Left hindlimb (tissue), 1 donor: ENCODE measurements around the gene MOV10L1.

Source experiments
- DNase-seq: peaks from one replicate; pipeline ENCODE4 v3.0.0-alpha.2; 2018

Gene MOV10L1

DNA sequence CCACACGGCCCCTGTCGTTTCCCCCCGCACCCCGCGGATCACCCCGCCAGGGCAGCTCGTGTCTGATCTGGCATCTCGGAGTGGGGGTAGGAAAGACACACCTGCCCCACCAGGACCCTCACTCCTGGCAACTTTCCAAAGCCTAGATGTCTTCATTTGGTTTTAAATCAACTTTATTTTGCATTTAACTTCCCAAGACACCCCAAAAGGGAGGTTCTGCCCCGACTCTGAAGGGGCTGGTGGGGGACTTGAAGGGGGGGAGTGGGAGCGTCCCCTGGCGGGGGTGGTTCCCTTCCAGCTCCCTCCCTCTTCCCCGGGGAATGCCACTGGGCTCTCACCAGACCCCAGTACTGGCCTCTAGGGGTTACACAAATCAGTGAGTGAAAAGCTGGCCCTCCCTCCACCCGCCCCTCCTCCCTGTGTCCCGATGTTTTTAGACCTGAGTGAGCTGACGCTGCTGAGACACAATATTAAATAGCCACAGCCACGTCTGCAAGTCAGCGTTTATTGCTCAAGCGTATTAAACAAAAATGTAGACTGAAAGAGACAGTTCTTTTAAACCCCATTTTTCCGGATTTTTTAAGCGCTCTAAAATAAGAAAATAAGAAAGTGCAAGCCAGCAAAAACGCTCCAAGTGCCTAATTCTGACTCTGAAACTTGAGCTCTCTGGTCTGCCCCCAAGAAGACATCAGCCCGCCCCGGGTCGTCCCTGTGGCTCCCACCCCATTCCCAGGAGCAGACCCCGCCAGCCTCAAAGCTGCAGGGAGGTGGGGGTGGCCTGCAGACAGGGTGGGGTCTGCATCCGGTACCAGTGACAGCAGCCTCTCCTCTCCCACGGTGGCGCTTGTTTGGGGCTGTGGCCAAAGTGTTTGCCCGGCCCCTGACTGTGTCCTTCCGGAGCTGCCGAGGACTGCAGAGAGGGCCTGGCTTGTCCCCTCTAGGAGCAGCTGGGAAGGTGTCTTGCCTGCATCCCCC lies 30.6 kb upstream of the MOV10L1 start:
- peak; percentile 57 for DNase-seq

DNA sequence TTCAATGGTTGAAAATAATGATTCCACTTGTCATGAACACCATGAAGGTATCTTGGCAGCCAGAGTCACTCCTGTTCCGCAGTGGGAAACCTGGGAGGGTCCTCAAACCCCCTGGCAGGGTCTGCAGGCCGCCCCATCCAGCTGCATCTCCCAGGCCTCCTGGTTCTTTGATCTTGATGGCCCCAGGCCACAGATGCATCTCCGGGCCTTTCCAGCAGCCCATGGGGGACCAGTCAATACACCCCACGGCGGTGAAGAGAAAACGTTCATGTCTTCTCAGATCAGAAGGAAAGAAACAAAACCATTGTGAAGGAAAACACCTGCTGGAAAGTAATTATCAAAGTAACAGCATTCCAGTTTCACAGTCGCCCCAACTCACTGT lies 29.9 kb upstream of the MOV10L1 start:
- no peak for DNase-seq

DNA sequence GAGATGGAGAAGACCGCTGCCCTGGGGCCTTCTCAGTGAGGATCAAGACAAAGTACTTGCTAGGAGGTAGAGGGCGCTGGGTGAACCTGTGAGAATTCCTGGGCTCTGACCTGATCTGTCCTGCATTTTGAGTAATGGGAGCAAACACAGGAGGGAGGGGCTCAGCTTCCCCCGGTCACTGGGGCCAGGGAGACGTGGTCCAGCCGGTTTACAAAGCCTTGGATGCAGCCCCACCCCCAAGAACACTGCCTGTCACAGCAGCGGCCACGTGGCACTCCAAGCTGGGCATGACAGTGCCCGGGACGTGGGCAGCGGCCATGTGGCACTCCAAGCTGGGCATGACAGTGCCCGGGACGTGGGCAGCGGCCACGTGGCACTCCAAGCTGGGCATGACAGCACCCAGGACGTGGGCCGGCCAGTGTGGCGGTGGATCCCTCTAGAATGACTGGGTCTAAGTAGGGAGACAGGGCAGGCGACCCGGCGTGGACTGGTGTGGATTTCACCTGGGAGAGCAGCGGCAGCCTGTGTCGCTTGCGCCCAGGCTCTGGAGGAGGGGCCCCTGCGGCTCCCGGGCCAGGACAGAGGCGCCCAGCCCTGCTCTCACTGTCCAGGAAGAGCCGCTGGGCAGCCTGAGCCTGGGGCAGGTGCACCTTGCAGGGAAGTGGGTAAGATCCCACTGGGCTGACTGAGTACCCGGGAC lies 29.2 kb upstream of the MOV10L1 start:
- peak; percentile 18 for DNase-seq

DNA sequence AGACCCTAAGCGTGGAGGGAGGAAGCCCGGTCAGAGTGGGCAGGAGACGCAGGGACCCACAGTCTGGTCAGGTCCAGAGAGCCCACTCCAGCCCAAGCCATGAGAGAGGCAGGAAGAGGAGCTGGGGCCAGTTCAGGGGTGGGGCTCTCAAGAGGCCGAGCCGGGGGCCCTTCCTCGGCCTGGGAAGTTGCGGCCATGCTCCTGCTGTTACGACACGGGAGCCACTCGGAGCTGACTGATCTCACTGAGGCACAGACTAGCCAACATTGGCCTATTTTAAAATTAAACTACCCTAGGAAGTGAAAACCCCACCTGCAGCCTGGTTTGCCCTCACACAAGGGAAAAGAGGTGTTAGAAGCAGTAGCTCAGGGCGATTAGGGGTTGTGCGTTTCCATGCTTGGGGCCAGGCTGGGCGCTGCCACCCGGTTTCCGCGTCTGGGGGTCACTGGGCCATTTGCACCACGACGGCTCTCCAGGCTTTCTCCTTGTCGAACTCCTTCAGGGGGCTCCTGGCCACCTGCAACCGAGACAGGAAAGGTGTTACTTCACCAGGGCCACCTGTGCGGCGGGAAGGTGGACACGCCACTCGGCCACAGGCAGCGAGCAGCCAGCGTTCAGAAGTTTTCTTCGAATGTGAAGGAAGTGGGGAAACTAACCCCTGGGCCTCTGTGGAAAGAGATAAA lies 28.5 kb upstream of the MOV10L1 start:
- DNase-seq: peak; percentile 31

DNA sequence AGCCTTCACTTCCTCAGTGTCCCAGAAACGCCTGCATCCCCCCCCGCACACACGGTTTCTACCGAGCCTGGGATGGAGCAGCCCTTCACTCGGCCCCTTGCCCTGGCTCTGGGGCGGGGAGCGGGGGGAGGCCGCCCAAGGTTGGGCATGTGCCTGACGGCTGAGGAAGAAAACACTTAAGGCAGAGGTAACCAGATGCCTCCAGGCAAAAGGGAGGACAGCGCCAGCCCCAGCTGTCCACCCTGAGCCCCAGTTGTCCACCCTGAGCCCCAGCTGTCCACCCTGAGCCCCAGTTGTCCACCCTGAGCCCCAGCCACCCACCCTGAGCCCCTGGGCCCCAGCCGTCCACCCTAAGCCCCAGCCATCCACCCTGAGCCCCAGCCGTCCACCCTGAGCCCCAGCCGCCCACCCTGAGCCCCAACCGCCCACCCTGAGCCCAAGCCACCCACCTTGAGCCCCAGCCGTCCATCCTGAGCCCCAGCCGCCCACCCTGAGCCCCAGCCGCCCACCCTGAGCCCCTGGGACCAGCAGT lies 27.9 kb upstream of the MOV10L1 start:
- no peak for DNase-seq

DNA sequence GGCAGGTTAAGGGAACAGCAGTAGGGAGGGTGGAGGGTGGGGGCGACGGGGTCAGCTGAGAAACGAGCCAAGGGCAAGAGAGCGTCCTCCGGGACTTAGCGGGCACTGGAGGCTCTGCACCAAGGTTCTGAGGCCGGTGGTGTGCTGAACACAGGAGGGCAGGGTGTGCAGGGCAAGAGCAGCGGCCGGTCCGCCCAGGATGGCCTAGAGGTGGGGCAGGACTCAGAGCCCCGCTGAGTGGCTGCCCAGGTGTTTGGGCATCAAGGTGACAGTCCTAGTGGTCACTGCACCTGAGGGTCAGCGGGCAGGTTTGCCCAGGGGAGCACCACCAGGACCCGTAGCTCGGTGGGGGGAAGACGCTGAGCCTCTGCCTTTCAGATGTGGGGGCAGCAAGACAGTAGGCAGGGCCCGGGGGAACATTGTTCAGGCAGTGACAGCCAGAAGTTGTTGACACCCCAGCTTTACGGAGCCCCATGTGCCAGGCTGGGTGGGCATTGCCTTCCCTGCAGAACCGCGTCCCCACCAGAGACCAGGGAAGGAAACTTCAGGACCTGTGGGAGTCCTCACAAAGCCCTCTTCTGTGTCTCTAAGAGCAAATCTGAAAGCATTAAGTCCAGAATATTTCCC lies 27.2 kb upstream of the MOV10L1 start:
- peak; percentile 20 for DNase-seq

DNA sequence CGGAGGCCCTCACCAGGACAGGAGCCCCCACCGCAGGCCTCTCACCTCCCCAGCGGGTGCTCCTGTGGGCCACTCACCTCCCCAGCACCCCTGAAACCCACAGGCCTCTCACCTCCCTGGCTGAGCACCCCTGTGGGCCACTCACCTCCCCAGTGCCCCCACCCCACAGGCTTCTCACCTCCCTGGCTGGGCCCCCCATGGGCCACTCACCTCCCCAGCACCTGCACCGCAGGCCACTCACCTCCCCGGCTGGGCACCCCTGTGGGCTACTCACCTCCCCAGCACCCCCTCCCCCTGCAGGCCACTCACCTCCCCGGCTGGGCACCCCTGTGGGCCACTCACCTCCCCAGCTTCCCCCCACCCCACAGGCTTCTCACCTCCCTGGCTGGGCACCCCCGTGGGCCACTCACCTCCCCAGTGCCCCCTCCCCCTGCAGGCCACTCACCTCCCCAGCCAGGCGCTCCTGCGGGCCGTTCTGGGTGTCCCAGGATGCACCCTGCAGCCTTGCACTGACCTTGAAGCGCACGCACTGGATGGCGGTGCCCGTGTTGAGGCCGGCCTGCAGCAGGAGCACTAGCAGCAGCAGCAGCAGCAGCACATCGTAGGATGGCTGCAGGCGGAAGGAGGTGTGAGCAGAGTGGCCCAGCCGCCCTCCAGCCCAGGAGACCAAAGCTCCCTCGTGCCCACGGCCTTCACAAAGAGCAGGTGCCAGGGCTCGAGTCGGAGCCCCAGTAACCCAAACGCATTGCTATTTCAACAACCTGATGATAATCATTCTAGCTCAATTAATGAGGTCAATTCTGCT lies 26.0 kb upstream of the MOV10L1 start:
- peak; percentile 15 for DNase-seq

DNA sequence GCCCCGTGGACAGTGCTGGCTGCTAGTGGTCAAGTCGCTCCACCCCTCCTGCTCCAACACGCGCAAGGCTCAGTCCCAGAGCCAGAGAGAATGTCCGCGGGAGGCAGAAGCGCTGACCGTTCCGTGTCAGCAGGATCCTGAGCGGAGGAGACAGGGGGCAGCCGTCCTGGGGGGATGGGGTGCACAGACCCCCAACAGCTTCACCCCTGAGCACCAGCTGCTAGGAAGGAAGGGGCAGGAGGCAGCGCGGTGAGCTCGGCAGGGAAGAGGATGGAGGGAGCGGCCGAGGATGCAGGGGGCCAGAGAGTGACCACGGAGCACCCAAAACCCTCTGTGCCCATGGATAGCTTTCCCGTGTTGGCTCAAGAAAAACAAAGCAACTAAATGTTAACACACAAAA lies 25.4 kb upstream of the MOV10L1 start:
- DNase-seq: no peak

DNA sequence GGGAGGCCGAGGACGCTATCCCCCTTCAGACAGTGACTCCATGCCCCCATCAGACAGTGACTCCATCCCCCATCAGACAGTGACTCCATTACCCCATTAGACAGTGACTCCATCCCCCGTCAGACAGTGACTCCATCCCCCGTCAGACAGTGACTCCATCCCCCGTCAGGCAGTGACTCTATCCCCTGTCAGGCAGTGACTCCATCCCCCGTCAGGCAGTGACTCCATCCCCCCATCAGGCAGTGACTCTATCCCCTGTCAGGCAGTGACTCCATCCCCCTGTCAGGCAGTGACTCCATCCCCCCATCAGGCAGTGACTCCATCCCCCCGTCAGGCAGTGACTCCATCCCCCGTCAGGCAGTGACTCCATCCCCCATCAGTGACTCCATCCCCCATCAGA lies 22.6 kb upstream of the MOV10L1 start:
- no peak for DNase-seq

DNA sequence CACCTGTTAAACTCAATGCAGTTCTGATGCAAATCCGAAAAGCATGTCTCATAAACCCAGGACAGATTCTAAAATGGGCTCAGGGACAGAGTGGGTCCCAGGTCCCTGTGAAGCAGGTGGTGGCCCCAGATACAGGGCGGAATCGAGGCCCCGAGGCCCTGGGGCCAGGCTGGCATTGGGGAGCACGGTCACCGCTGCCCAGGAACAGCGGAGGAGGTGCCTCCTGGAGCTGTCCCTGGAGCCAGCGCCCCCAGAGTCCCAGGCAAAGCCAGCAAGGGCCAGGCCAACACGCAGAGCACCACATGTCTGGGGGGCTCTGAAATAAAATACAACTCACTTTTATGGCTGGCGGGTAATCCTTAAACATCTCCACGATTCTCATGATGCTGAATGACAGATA lies 21.7 kb upstream of the MOV10L1 start:
- DNase-seq: no peak

DNA sequence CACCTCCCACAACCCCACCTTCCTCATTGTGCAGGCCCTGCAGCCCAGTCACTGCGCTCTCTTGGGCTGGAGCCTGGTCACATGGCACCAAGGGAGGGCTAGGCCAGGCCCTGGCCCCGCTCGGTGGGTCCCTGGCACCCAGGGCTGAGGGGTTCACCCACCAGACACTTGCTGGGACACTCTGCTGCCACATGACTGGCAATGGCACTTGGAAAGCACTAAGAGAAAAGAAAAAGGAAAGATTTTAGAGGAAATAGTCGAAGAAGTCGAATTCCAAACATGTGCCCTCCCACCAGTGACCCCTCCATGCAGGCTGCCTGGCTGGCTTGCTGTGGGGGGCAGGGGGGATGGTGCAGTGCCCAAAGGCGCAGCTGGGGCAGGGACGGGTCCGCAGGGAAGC lies 19.4 kb upstream of the MOV10L1 start:
- no peak for DNase-seq

DNA sequence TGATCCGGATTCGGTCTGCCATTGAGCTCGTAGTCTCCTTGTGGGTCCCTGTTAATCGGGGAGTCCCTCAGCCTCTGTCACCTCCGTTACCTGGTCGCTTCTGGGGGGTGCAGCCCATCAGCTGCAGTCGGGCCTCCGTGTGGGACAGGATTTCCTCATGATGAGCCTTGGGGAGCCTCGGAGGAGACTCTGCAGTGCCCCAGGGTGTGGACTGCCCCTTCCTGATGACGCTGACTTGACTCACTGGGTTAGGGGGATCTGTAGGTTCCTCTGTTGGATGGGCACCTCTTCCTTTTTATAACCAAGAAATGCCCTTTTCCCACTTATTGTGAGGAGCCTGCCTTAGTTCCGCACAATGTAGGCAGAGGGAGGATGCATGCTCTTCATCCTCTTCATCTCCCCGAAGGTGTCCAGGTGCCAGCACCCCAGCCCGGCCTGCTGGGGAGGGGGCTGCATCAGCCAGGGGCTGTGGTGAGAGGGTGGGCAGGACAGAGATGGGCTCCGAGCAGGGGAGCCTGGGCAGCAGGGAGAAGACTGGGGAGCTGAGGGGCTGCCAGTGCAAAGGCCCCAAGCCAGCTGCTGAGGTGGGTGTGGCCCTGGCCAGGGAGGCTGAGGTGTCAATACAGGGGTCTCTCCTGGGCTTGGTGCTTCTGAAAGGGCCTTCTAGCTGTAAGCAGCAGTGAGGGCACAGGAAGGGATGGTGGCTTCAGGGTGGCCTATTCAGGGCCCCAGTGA lies 18.2 kb upstream of the MOV10L1 start:
- no peak for DNase-seq

DNA sequence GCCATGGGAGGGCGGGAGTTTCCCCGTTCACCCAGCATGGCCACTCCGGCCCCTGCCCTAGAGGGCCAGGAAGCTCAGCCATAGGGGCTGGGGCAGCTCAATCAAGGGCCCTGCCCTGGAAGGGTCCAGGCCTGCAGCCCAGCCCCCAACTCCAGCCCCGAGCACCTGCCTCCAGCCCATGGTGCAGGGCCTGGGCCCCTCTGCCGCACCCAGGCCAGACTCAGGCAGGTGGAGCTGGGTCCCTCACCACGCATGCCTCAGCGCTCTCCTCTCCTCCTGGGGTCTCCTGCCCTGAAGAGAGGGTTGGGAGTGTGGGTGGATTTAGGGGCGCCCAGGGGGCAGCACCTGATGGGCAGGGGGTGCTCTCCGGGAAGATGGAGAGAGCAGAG lies 17.6 kb upstream of the MOV10L1 start:
- DNase-seq: no peak

DNA sequence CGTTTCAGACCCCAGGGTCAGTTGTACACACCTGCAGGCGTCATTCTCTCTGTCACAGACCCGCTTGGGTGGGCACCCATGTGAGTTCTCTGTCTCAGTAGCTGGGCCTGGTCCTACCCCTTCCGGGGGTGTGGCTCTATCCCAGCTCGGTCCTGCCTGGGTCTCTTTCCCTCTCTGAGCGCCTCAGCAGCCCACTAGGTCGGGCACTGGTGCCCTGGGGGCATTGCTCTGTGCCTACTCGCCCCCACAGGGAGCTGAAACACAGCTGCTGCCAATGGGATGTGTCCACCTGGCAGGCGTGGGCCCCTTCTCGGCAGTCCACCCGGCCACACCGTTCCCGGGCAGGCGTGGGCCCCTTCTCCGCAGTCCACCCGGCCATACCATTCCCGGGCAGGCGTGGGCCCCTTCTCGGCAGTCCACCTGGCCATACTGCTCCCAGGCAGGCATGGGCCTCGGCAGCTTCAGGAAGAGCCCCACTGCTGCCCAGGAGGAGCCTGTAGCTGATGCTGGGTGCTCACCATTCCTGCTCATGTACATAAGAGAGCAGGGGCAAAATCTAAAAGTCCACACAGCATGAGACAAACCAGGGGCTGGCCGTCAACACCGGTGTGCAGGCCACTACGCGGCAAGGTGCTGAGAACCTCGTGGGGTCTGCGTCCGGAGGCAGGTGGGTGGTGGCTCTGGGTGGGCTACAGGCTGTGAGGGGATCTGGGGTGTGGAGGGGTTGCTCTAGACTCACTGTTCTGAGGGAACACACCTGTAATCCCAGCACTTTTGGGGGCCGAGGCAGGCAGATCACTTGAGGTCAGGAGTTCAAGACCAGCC lies 16.9 kb upstream of the MOV10L1 start:
- no peak for DNase-seq

DNA sequence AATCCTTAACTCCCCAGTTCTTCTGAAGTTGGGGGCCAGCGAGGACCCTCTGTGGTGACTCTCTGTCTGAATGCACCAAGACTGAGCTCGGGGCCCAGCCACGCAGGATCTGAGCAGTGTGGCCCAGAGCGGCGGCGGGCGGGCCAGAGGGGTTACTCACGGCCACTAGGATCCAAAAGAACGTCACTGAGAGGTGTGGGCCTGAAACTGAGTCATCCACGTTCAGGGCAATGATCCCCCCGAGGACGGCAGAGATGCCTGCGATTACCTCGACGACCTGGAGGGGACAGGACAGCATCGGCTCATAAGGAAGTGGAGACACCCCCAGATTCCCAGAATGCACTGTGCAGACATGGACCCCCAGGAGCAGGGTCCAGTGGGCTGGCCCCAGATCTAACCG lies 15.8 kb upstream of the MOV10L1 start:
- no peak for DNase-seq

DNA sequence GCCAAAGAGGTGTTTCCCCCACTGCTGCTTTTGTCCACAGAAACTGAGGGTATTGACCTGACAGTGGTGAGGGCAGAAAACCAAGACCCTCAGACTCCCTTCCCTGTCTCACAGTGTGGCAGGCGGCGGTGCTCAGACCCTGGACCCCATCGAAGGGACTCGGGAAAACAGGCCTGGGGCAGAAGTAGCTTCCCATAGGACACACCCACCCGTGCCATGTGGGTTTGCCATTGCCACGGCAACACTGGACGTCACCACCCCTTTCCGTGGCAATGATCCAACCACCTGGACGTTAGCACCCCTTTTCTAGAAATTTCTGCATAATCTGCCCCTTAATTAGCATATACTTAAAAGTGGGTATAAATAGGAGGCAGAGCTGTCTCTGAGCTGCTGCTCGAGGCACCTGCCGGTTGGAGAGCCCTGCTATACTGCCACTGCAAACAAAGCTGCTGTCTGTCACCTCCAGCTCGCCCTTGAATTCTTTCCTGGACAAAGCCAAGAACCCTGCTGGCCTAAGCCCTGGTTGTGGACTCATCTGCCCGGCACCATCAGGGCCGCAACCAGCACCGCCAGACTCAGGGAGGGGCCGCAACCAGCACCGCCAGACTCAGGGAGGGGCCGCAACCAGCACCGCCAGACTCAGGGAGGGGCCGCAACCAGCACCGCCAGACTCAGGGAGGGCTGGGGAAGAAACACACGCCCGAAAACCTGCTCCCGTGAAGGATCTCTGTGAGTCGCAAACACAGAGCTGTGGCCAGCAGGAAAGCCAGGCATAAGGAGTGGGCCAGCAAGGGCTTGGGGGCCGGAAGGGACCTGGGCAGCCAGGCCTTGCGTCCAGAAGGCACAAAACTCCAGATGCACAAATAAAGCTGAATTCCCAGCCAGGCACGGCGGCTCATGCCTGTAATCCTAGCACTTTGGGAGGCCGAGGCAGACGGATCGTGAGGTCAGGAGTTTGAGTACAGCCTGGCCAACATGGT lies 15.0 kb upstream of the MOV10L1 start:
- DNase-seq: no peak

DNA sequence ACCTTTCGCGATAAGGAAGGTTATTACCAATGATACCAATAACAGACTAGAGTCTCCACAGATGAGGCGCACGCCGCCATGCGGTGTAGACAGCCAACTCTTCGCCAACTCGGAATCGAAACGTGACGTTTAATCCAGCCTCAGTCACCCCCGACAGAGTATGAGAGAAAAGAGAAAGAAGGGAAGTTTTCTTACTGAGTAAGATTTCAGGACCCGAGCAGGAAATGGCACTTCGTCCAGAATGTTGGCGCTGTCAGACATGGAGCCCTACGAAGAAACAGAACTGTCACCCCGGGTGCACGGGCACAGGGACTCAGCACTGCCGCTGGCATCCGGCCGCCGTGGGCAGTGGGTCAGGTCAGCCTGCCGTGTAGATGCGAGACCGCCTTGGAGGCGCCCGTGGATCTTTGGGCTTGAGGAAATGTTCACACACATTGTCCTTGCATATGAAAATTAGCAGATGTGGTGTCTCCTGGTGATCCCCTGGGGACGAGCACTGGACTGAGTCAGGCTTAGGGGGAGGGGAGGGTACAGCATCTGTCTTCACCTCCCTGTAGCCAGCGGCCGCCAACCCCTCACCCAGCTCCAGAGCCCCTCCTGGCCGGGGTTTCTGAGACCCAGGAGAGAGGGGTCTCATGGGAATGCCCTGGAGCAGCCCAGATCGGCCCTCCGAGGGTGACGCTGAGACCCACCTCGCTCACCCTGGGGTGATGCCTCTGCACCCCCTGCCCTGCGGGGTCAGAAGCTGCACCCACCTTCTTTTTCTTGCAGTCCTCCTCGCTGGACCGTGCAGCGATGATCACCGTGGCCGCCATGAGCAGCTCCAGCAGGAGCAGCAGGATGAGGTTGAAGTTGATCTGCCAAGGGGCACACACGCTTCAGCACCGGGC lies 12.9 kb upstream of the MOV10L1 start:
- DNase-seq: no peak

DNA sequence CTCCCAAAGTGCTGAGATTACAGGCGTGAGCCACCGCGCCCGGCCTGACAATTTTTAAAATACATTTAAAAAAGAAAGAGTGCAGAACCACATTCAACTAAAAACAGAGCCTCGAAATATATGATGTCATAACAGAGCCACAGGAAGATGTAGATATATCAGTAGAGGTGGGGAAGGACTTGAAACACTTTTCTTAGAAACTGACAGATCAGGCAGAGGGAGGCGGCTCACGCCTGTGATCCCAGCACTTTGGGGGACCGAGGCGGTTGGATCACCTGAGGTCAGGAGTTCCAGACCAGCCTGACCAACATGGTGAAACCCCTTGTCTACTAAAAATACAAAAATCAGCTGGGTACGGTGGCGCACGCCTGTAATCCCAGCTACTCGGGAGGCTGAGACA lies 11.6 kb upstream of the MOV10L1 start:
- DNase-seq: no peak
